ENCODE data around the gene STEAP1.
"Not testable (repeated sequence)": the region's sequence is repeated elsewhere in the genome, so short reads cannot be mapped to it uniquely, and the experiment has no call there.

Gene STEAP1

DNA sequence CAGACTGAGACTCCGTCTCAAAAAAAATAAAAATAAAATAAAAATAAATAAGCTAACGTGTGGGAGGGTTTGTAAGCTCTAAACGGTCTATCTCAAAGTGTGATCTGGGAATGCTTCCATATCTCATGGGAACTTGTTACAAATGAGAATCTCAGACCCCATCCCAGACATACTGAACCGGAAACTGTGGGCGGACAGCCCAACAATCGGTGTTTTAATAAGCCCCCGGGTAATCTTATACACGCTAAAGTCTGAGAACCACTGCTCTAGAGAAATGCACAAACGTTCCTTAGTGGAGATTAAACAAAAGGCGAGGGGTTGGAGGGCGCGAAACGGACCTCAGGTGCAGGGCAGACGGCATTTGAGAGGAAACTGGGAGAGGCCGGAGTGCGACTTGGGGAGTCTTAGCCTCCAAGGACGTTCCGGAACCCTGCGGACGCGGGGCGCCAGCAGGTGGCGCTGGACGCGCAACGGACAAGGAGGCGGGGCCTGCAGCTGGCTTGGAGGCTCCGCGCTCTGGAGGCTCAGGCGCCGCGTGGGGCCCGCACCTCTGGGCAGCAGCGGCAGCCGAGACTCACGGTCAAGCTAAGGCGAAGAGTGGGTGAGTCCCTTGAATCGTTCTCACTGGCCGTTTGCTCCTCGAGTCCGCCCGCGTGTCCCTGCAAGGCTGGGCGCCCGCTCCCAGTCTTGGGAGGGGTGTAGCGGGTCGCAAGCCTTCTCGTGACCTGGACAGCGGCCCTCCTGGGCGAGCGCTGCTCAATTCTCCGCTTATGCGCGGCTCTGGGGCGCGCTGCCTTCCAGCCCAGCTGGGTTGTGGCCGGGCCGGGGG is at the start of gene STEAP1:
Gene STEAP1 (plus strand): TSS at position 527 of the 829 bp plus-strand sequence. CDS start 5,320 bp downstream, outside the sequence.
- DNase-seq (ENCODE audit: low read depth in 2 of 2): peak; percentile 81 to 83

DNA sequence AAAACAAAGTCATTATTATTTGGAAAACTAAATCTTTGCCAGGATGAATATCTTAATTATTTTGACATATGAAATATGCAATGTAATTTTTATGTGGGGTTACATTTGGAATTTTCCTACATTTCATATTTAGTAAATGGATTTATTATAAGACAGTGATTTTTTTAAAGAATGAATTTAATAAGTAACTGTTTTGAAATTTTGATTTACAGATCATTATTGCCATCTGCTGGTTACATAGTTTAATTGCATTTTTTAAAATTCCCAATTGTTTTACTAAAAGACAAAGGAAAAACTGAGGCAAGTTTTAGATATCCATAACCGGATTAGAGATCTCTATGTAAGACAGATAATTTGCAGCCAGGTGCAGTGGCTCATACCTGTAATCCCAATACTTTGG is 39.3 kb upstream of the STEAP1 start:
- DNase-seq (ENCODE audit: low read depth in 2 of 2): not testable (repeated sequence)

DNA sequence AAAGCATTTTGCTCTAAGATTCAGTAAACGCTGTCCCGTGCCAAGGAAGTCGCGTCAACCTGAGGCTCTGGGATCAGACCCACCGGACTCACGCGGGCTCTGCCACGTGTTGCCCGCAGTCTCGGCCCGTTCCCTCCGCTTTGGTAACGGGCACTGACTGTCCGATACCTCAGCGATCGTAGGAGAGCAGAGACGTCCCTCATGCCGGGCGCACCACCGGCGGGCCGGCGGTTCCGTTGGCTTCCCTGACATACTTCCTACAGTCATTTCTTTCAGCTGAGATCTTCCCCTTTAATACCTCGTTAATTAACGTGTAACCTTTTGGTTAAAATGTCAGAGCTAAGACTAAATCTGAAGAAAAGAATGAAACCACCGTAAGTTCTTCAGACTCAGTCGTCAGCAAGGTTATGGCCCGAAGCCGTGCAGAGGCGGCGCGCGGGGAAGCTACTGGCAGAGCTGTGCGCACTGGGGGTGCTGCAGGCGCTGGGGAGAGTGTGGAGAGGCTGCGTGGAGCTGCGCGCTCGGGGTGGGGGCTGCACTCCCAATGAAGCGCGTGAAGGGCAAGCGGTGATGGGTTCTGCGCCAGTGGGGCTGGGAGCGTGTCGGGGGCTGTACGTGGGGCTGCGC is 35.6 kb upstream of the STEAP1 start:
- not testable (repeated sequence) for DNase-seq (ENCODE audit: low read depth in 2 of 2)

DNA sequence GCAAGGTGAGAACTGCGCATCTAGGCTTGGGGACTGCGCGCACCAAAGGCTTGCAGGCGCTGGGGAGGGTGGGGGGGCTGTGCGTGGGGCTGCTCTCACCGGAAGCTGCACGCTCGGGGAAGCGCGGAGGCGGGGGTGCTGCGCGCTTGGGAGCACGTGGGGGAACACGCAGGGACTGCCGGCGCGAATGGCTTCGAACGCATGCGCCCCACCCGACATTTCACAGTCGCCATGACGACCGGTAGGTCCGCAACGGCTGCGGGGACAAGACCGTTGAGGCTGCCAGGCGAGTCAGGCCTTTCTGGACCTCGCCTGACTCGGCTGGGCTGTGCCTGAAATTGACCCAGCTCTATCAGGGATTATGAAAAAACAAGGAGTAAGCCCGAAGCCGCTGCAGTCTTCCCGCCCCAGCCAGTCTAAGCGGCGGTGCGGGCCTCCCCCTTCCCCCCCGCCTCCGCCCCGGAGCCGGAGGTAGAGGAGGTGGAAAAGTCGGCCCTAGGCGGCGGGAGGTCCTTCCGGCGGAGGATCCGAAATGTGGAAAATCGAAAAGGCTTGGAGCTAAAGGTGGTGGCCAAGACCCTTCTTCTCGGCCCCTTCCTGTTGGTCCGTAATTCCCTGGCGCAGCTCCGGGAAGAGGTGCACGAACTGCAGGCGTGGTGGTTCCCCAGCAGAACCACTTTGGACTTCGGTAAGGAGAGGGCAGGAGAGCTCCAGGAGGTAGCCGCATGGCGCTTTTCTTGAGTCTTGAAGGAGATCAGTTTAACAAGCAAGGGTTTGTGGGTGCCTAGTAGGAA is 34.9 kb upstream of the STEAP1 start:
- DNase-seq (ENCODE audit: low read depth in 2 of 2): peak in 1 of 2 donors; percentile 11

DNA sequence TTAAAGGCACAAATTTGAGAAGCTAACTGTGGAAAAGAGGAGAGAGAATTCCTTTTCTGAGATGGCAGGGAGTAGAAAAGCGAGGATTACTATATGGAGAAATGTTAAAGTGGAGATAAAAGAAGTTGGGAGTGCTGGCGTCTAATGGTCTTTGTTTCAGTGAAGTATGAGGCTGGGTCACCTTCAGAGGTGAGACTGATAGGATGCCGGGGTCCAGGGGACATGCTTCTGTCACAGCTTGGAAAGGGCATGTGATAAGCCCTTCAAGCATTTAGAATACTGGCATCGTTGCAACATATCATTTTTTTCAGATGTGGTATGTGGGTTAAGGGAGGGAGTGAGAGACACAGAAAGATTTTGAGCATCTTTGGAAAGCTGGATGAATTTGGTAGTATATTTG is 34.1 kb upstream of the STEAP1 start:
- DNase-seq (ENCODE audit: low read depth in 2 of 2): not testable (repeated sequence)

DNA sequence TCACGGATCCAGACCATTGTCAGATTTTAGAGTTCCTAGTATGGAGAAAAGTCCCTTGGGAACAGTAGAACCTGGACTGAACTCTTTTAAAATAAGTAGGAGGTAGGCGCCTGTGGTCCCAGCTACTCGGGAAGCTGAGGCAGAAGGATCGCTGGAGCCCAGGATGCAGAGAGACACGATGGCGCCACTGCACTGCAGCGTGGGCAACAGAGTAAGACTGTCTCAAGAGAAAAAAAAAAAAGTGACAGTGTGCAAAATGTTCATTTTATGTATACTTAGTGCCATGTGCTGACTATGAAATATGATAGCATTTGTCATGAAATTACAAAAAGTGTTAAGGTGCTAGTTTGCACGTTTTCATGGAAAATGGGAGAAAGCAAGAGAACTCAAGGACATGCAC is 22.5 kb upstream of the STEAP1 start:
- not testable (repeated sequence) for DNase-seq (ENCODE audit: low read depth in 2 of 2)

DNA sequence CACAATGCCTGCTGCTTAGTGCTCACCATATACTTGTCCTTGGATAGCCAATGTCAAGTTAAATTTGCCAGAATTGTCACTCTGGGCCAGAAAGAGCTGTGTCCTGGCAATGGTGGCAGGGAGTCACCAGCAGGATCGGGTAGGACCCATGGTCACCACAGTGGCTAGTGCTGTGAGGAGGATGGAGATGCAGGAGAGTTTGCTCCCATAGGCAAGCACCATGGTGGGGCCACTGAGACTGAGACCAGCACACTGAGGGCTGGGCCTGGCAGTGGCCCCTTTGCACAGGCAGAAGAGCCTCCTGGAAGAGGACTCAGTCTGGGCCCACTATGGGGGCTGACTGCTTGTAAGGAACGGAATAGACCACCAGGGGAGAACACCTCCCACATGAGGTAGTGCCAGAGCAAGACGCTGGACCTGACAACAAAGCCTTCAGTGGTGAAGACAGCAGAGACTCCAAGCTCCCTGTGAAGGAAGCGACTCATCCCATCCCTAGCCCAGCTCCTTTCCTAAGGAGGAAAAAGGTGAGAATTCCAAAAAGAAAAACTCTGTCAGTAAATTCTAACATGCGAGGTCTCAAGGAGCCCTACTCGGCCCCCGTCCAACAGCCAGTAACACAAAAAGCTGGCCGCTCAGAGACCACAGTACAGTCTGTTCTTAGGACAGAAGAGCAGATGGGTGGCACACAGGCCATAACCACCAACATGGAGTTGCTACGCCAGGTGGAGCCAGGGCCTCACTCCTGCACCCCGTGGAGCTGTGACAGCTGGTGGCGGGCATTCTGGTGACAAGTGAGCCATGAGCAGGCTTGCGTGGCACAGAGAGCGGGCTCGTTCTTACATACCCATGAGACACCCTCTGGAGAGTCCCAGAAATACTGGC is 6.9 kb upstream of the STEAP1 start:
- DNase-seq (ENCODE audit: low read depth in 2 of 2): not testable (repeated sequence)

DNA sequence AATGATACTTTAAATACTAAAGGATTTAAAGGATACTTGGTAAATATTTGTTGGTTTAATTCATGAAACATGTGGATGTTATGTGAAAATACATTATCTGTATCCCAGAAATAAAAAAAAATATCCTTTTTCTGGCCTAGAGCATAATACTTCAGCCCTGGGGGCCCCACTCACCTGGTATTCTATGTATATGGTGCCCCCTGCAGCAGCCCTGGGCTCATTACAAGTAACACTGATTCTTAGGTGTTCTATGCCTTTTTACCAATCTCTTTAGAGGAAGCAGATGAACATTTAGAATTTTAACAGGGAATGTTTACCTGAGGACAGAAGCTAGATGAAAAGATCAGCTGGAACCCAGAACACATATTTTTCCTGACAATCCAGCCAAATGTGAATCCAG is 4.8 kb upstream of the STEAP1 start:
- peak in 1 of 2 donors; percentile 13 for DNase-seq (ENCODE audit: low read depth in 2 of 2)

DNA sequence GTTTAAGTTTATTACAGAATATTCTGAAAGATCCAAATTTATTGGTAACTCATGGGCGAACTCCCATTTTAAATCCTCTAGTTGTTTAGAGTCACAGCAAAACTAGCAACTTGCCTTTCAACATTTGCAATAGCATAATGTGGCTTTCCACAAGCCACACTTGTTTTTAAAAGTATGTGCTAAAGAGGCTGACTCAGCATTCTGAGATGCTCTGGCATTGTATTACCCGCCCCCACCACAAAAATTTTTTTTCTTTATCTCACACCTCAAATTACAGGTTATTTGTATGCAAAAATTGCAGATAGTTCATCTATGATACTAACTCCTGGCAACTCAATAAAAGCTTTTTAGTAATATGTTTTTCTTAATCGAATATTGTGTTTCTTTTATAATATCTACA is 2.4 kb upstream of the STEAP1 start:
- DNase-seq (ENCODE audit: low read depth in 2 of 2): not testable (repeated sequence)

DNA sequence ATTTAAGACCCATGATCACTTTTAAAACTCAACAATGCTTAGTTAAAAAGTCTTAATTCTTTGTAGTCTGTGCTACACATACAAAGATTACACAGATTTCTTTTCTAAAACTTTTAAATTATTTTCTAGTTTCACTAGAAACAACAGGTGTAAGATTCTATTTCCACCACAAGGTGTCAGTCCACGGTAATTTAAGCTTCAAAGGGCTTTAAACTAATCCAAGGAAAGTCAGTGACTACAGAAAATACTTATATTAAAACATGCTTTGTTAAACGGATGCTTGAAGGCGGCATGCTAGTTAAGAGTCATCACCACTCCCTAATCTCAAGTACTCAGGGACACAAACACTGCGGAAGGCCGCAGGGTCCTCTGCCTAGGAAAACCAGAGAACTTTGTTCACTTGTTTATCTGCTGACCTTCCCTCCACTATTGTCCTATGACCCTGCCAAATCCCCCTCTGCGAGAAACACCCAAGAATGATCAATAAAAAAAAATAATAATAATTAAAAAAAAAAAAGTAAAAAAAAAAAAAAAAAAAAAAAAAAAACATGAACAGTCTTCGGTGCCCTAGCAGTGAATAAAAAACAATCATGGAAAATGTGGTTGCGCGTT is 1.5 kb upstream of the STEAP1 start:
- DNase-seq (ENCODE audit: low read depth in 2 of 2): not testable (repeated sequence)

DNA sequence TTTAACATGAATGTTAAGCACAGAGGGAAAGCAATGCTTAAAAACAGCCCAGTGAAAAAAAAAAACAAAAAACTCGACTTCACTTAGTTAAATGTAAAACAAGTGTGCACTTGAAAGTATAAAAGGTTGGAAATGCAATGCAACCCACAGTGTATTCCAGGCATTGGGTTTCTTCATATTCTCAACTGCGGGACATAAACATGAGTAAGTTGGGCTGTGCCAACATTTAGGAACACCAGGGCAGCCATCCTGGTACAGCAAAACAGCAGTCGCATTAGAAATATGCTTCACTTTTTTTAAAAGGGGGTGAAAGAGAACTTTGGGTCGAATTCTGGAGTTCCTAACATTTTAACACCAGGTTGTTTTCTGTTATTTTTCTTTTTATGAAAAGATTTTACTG is 937 bp downstream of the STEAP1 start:
- DNase-seq (ENCODE audit: low read depth in 2 of 2): no peak

DNA sequence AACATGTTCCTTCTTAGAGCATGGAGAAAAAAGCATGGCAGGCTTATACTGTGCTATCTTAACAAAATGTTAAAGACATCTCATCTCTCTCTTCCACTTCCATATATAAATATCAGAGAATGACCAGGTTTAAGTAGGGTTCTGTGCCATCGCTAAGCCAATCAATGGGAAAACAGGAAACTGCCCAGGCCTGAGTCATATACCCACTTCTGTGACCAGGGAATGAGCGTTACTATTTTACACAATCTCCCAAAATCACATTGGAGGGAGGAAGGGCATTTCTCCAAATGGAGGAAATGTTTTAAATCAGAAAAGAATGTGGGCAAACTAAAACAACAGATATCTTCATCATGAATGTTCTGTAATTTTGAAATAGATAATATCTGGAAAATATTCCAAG is 3.1 kb downstream of the STEAP1 start:
- DNase-seq (ENCODE audit: low read depth in 2 of 2): not testable (repeated sequence)

DNA sequence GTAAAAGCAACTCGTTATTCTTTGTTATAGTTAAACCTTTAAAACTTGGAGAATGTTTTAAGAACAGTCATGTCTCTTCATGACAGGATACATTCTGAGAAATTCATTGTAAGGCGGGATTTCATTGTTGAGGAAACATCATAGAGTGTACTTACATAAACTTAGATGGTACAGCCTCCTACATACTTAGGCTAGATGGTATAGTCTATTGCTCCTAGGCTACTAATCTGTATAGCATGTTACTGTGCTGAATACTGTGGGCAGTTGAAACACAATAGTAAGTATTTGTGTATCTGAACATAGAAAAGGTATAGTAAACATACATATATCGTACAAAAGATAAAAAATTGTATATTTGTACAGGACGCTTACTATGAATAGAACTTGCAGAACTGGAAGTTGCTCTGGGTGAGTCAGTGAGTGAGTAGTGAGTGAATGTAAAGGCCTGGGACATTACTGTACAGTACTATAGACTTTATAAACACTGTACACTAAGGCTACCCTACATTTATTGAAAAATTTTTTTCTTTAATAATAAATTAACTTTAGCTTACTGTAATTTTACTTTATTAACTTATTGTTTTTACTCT is 3.6 kb downstream of the STEAP1 start:
- not testable (repeated sequence) for DNase-seq (ENCODE audit: low read depth in 2 of 2)

DNA sequence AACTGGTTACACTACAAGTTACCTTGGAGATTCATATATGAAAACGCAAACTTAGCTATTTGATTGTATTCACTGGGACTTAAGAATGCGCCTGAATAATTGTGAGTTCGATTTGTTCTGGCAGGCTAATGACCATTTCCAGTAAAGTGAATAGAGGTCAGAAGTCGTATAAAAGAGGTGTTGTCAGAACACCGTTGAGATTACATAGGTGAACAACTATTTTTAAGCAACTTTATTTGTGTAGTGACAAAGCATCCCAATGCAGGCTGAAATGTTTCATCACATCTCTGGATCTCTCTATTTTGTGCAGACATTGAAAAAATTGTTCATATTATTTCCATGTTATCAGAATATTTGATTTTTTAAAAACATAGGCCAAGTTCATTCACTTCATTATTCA is 9.3 kb downstream of the STEAP1 start:
- DNase-seq (ENCODE audit: low read depth in 2 of 2): no peak

DNA sequence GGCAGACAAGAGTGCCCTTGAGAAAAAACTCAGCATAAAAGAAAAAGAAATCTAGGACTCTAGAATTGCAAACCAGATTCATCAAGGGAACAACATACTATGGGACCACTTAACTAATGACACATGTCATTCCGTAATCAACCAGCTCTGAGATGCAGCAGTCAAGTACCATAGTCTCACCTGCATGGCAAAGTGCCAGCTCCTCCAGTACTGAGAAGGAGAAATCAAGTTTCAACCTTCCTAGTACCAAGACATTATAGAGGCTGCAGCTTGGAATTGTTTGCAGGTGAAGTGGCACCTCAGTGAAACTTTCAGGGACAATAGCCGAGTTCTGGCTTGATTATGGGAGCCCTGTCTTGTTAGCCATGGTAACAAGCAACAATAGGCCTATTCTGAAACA is 11.5 kb downstream of the STEAP1 start:
- no peak for DNase-seq (ENCODE audit: low read depth in 2 of 2)

DNA sequence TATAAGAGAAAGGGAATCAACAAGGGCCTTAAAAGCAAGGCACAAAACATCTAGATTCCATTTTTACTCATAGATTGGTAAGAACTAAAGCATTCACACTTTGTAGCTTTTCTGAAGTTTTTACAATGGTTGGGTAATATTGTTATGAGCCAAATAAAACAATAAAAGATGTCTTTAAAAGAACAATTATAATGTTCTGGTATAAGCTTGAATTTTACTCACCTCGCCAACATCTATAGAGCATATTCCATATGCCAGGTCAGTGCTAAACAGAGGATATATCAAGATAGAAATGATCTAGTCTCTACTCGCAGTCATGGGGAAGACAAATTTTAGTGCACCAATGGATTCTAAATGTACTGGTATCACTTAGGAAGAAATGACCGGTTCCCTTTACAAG is 11.9 kb downstream of the STEAP1 start:
- no peak for DNase-seq (ENCODE audit: low read depth in 2 of 2)

DNA sequence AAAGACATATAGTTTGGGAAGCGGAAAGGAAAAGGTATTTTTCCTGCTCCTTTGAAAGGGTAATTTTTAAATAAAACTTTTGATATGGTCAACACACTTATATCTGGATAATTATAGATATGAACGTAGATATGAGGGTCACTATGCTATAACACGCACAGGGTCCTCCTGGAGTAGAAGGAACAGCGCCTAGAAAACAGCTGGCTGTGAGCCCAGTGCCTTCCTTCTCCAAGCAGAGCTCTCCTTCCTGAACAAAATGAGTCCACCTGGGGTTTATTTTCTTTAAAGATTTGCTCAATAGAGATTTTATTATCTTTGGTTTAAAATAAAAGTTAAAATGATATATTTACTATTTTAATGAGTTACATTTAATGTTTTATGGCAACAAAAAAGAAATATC is 13.1 kb downstream of the STEAP1 start:
- DNase-seq (ENCODE audit: low read depth in 2 of 2): no peak

DNA sequence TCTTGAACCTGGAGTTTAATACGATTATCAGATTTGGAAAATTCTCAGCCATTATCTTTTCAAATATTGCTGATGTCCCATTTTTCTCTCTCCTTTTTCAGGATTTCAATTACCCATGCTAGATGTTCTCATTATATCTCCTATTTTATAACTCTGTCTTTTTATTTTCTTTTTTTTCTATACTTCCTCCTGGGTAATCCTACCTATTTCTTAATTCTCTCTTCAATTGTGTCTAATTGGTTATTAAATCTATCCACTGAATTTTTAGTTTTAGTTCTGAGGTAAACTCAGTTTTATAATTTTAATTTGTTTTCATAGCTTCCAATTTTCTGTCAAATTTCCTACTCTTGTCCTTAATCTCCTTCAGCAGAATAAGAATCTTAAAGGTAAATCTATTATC is 15.6 kb downstream of the STEAP1 start:
- DNase-seq (ENCODE audit: low read depth in 2 of 2): no peak

DNA sequence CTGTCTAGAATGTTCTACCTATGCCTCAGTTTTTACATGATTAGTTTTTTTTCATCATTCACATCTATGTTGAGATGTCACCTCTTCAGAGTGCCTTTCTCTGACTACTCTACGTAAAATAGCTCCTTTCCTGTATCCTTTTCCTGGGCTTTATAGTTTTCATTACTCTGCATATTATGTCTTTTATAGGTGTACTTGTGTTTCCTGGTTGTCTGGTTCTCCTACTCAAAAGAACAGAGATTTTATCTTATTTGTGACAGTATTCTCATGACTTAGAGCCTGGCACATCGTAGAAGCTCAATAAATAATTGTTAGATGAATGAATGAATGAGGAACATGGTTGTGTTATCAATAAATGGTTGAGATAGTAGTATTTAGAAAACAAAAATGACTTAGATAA is 17.9 kb downstream of the STEAP1 start:
- no peak for DNase-seq (ENCODE audit: low read depth in 2 of 2)

DNA sequence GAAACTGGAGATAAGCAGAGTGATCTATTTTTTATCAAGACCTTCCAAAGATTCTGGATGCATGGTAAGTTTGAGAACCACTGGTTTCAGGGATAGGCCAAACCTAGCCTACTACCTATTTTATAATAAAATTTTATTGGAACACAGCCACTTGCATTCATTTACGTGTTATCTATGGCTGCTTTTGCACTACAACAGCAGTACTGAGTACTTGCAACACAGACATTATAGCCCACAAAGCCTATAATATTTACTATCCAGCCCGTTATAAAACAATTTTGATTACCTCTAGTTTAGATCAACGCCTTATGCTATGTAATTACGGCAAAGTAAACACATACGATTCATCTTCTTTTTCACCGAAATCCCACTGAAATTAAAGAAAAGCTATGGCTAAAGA is 18.4 kb downstream of the STEAP1 start:
- DNase-seq (ENCODE audit: low read depth in 2 of 2): no peak

Measured in stimulated activated CD8-positive, alpha-beta memory T cell treated with anti-CD3 and anti-CD28 coated beads, Interleukin-2, amount 100 ng/mL, for 48 hours (primary cell).